Gastrocnemius medialis (tissue), 4 donors: ENCODE data around the gene TPSB2. TPM values are rescaled to one million over a fixed set of nuclear protein-coding genes. Genes with fewer than 3 reads are reported as not detected.

Experiments used
- ATAC-seq, 2 donors: fragments of 150-250 bp; one replicate each; pipeline ENCODE4 v1.9.1; 2016
- DNase-seq, 2 donors: peaks; one replicate each; pipeline ENCODE4 v3.0.0-alpha.2; 2019
- H3K27ac ChIP-seq, 4 donors: fragments of 200-600 bp; sonication (generic); 1 replicate in 1 of 4; 2 replicates in 3 of 4; pipeline ENCODE4 v1.5.1; 2016 to 2018; ENCODE audit warnings: mild to moderate bottlenecking in 2 of 4, moderate library complexity in 1 of 4
- H3K27me3 ChIP-seq, 3 donors: fragments of 200-600 bp; sonication (generic) in 2 of 3; 1 replicate in 1 of 3; 2 replicates in 2 of 3; pipeline versions ENCODE4 v1.5.1 to v1.6.0; 2016 to 2019; ENCODE audit warnings: mild to moderate bottlenecking in 1 of 3, moderate library complexity in 1 of 3
- H3K36me3 ChIP-seq, 2 donors: fragments of 200-600 bp; sonication (generic) in 1 of 2; one replicate each; pipeline ENCODE4 v1.5.1; 2017 to 2018
- H3K4me1 ChIP-seq, 2 donors: fragments of 200-600 bp; sonication (generic) in 1 of 2; one replicate each; pipeline ENCODE4 v1.5.1; 2016 to 2017; ENCODE audit warnings: mild to moderate bottlenecking in 2 of 2
- H3K4me3 ChIP-seq, 4 donors: fragments of 200-600 bp; sonication (generic) in 3 of 4; 1 replicate in 1 of 4; 2 replicates in 3 of 4; pipeline ENCODE4 v1.5.1; 2016 to 2019; ENCODE audit warnings: mild to moderate bottlenecking in 2 of 4
- H3K9me3 ChIP-seq, 3 donors: fragments of 200-600 bp; sonication (generic) in 2 of 3; 1 replicate in 1 of 3; 2 replicates in 2 of 3; pipeline ENCODE4 v1.5.1; 2016 to 2019
- POLR2A ChIP-seq, 2 donors: fragments of 450-650 bp; IDR thresholded peaks; one replicate each; pipeline ENCODE4 v1.6.1; 2017; ENCODE audit warnings: antibody characterized with exemption in 2 of 2, mild to moderate bottlenecking in 2 of 2, moderate library complexity in 2 of 2
- in situ Hi-C, 4 donors: fragments of 200-750 bp; cut with MboI; loops; one replicate each; pipeline versions ENCODE4 v1.15.0 to v1.8.0; 2017; ENCODE audit warnings: low sequenced_read_pairs in 4 of 4
- intact Hi-C: fragments of 100-400 bp; cut with DNase I; formaldehyde crosslinking; loops from one replicate; pipeline ENCODE4 v1.15.1; 2023; ENCODE audit warnings: low total_unique reads
- total RNA-seq, 4 donors: library from RNA; depleted of rRNA; stranded (reverse); fragments of >200 nt; gene quantifications; one replicate each; pipeline versions ENCODE4 v1.1.0 to v1.2.3, GENCODE V29; 2016
- TF ChIP-seq, protein P1 (sequence below), 5 experiments: fragments of 450-650 bp in 3 of 5; fragments of 200-600 bp in 2 of 5; sonication (generic) in 2 of 5; IDR thresholded peaks in 4 of 5; conservative IDR thresholded peaks in 1 of 5; 1 replicate in 4 of 5; 2 replicates in 1 of 5; pipeline ENCODE4 v1.5.1; 2016 to 2019; ENCODE audit warnings: antibody characterized with exemption in 5 of 5, mild to moderate bottlenecking in 3 of 5, moderate library complexity in 3 of 5

Gene TPSB2
- total RNA-seq, 4 donors from 2014 or later, result 3.7 to 14.3 (median 9.5) TPM

DNA sequence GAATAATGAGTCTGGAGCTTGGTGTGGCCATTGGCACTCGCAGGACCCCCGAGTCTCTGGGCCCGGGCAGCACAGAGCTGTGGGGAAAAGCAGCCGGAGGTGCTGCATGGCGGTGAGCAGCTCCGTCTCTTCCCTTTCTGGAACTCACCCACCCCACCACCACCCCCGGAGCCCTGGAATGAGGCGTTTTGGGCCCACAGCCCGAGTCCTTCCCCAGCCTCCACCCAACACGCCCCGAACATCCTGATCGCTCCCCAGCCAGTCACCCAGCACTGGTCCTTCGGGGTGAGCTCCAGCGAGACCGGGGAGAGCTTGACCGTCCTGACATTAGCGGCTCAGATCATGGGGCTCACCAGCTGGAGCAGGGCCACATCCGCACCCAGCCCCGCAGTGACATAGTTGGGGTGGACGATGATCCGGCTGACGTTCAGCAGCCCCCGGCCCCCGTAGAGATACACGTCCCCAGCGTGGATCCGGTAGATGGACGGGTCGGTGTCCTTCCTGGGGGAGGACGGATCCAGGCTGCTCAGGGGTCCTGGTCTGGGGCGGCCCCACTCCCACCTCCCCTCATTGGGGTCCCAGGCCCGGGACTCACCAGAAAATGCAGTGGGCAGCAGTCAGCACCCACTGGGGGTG lies 32.3 kb upstream of the TPSB2 start:
- Histone ChIP-seq H3K4me1 (no peaks in the 10 kb centered on the region), H3K4me3 (no peak overlapping the region), H3K36me3 (no peaks in the 10 kb centered on the region), H3K27ac (no peak overlapping the region), H3K27me3 (peaks cover 34 to 47% (median 45%) of the 10 kb centered on the region in 3 donors), H3K9me3 (no peaks in the 10 kb centered on the region)
- no peak for DNase-seq
- ATAC-seq, result no peak
- in situ Hi-C loops (no loop called here), intact Hi-C loops (no loop called here)
- TF ChIP-seq, protein P1, sequence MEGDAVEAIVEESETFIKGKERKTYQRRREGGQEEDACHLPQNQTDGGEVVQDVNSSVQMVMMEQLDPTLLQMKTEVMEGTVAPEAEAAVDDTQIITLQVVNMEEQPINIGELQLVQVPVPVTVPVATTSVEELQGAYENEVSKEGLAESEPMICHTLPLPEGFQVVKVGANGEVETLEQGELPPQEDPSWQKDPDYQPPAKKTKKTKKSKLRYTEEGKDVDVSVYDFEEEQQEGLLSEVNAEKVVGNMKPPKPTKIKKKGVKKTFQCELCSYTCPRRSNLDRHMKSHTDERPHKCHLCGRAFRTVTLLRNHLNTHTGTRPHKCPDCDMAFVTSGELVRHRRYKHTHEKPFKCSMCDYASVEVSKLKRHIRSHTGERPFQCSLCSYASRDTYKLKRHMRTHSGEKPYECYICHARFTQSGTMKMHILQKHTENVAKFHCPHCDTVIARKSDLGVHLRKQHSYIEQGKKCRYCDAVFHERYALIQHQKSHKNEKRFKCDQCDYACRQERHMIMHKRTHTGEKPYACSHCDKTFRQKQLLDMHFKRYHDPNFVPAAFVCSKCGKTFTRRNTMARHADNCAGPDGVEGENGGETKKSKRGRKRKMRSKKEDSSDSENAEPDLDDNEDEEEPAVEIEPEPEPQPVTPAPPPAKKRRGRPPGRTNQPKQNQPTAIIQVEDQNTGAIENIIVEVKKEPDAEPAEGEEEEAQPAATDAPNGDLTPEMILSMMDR (IDR thresholded peaks at IDR 0.05 in 4 of 5, conservative IDR thresholded peaks at IDR 0.05 in 1 of 5), result no peak
- no peak for TF ChIP-seq POLR2A (IDR thresholded peaks at IDR 0.05)

DNA sequence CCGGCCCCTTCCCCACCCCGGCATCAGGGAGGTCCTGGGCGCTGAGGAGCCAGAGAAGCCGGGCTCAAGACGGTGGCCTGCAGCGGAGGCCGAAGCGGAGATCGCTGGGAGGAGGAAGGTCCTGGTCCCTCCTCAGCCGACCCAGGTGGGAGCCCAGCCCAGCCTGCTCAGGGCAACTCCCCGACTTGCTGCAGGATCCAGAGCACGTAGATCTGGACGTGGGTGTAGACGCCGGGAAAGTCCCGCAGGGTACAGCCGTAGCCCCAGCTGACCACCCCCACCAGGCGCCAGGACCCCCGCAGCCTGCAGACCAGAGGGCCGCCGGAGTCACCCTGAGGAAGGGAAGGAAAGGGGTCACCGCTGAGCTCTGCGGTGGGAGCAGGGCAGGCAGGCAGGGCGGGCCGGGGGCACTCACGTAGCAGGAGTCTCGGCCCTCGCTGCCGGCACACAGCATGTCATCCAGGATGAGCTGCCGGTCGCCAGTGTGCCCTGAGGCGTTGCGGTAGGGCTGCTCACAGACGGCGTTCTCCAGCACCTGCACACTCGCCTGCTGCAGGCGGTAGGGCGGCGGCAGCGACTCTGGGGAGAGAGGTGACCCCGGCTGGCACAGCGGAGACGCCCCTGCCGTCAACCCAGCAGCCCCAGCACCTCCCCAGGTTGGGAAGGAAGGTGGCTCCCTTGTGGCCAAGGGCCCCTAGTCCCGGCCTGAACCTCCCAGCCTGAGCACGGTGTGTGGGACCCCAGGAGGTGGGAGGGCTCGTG lies 31.3 kb upstream of the TPSB2 start:
- Histone ChIP-seq H3K4me3 (no peak overlapping the region), H3K4me1 (no peaks in the 10 kb centered on the region), H3K36me3 (no peaks in the 10 kb centered on the region), H3K27ac (no peak overlapping the region), H3K27me3 (peaks cover 34 to 55% (median 45%) of the 10 kb centered on the region in 3 donors), H3K9me3 (no peaks in the 10 kb centered on the region)
- ATAC-seq (no peak), DNase-seq (no peak)
- TF ChIP-seq POLR2A (IDR thresholded peaks at IDR 0.05), result no peak
- TF ChIP-seq, protein P1 (IDR thresholded peaks at IDR 0.05 in 4 of 5, conservative IDR thresholded peaks at IDR 0.05 in 1 of 5), result no peak
- in situ Hi-C loops, result no loop called here
- intact Hi-C loops, result no loop called here

DNA sequence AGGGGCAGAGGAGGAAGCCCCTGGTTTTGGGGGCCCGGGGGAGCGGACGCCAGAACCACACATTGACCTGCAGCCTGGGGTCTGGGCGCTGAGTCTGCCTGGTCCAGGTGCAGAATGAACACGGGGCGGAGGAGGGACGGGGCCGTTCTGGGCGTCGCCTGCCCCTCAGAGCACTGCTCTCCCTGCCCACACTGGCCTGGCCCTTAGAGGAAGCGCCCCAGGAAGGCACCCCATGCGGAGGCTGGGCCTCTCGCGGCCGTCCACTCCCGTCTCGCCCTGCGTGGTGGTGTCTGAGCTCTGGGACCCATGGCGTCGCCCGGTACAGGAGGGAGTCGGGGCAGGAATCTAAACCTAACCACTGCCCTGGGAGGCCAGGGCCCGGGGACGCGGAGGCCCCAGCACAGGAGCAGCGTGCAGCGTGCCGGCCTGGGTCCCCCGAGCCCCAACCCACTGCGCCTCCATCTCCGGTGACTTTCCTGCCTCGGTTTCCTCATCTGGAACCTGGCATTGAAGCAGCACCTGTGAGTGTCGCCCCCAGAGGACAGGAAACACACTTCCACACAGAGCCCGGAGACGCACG lies 30.2 kb upstream of the TPSB2 start:
- no peak for DNase-seq
- peaks cover 34 to 56% (median 45%) of the 10 kb centered on the region in 3 donors for H3K27me3 ChIP-seq

DNA sequence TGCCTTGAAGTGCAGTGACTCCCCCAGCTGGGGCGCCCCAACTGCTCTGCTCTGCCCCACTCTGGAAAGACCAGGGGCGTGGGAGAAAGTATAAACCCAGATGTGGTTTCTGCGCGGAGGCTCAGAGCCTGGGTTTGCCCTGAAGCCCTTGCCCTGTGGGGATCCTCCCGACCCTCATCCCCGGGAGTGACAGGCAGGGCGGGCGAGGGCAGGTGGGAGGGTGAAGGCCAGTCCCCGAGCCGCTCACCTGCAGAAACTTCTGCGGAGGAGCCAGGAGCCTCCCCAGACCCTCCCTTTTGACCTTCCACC lies 29.7 kb upstream of the TPSB2 start:
- H3K27me3 ChIP-seq, result peaks cover 34 to 56% (median 45%) of the 10 kb centered on the region in 3 donors
- H3K4me3 ChIP-seq, result no peak overlapping the region
- no peaks in the 10 kb centered on the region for H3K4me1 ChIP-seq
- H3K27ac ChIP-seq, result no peak overlapping the region
- no peaks in the 10 kb centered on the region for H3K36me3 ChIP-seq
- DNase-seq (no peak), ATAC-seq (no peak)
- TF ChIP-seq, protein P1 (IDR thresholded peaks at IDR 0.05 in 4 of 5, conservative IDR thresholded peaks at IDR 0.05 in 1 of 5), result no peak
- no peak for TF ChIP-seq POLR2A (IDR thresholded peaks at IDR 0.05)
- intact Hi-C loops (no loop called here), in situ Hi-C loops (no loop called here)
- H3K9me3 ChIP-seq, result no peaks in the 10 kb centered on the region

More for the DNA sequence above, 30.2 kb upstream of the TPSB2 start:
- H3K27ac ChIP-seq, result no peak overlapping the region
- in situ Hi-C loops, result no loop called here
- H3K4me3 ChIP-seq, result no peak overlapping the region
- intact Hi-C loops, result no loop called here
- ATAC-seq, result no peak
- H3K4me1 ChIP-seq, result no peaks in the 10 kb centered on the region
- no peak for TF ChIP-seq POLR2A (IDR thresholded peaks at IDR 0.05)
- TF ChIP-seq, protein P1 (IDR thresholded peaks at IDR 0.05 in 4 of 5, conservative IDR thresholded peaks at IDR 0.05 in 1 of 5), result no peak
- no peaks in the 10 kb centered on the region for H3K36me3 ChIP-seq
- H3K9me3 ChIP-seq, result no peaks in the 10 kb centered on the region
